ENCODE measurements around the gene RANBP10. TPM values are rescaled to one million over a fixed set of nuclear protein-coding genes. Genes with fewer than 3 reads are reported as not detected.

RANBP10 gene
- total RNA-seq, 2 experiments from 2014 or later, result 12.3 to 20.0 TPM

DNA sequence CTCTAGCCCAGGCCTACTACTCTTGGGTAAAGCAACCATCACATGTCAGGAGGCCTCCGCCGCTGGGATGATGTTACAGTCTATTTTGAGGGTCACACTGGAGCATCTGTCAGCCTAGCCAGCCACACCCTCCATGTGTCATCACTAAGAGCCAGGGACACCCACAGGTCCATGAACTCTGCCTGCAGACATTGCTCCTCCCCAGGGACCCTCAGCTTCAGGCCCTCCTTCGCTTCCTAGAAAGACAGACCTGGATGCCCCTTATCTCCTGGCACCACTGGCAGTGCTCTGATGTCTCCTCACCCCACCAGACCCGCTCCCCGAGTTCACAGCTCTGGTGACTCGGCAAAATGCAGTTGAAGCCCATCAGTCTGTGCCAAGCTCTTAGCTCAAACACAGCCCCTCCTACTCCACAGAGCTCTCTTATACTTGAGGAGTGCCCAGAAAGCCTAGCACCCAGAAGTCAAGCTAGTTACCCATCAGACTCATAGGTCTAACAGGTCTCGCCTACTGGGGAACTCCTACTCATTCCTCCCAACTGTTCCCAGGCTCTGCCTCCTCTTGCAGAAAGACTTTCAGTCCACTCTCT, 5.9 kb downstream of the RANBP10 start:
- H3K4me1 ChIP-seq (ENCODE audit: insufficient read depth, low read length, poor library complexity, severe bottlenecking), result peaks cover 54% of the 10 kb centered on the region
- TF ChIP-seq EZH2phosphoT487 (IDR thresholded peaks at IDR 0.05; ENCODE audit: borderline replicate concordance, low read depth, low read length), result no peak
- TF ChIP-seq, protein P1, sequence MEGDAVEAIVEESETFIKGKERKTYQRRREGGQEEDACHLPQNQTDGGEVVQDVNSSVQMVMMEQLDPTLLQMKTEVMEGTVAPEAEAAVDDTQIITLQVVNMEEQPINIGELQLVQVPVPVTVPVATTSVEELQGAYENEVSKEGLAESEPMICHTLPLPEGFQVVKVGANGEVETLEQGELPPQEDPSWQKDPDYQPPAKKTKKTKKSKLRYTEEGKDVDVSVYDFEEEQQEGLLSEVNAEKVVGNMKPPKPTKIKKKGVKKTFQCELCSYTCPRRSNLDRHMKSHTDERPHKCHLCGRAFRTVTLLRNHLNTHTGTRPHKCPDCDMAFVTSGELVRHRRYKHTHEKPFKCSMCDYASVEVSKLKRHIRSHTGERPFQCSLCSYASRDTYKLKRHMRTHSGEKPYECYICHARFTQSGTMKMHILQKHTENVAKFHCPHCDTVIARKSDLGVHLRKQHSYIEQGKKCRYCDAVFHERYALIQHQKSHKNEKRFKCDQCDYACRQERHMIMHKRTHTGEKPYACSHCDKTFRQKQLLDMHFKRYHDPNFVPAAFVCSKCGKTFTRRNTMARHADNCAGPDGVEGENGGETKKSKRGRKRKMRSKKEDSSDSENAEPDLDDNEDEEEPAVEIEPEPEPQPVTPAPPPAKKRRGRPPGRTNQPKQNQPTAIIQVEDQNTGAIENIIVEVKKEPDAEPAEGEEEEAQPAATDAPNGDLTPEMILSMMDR (conservative IDR thresholded peaks at IDR 0.05; ENCODE audit: low read length), result no peak
- POLR2A ChIA-PET, result interaction anchor here (2.4 kb wide), 2 partner anchors 20 to 82 kb away, joined by 8 to 10 read pairs; partner anchors contain the start of gene GFOD2
- peaks cover 52% of the 10 kb centered on the region for H3K79me2 ChIP-seq (ENCODE audit: insufficient read depth, low read depth, low read length)
- H4K20me1 ChIP-seq (ENCODE audit: insufficient read depth, low read length), result no peaks in the 10 kb centered on the region
- DNase-seq (ENCODE audit: low spot score), result no peak
- H3K27ac ChIP-seq (ENCODE audit: low read depth, low read length, poor library complexity, severe bottlenecking), result peak overlapping the region; percentile 76
- no peaks in the 10 kb centered on the region for H3K9me3 ChIP-seq (ENCODE audit: low read length)
- peaks cover 77% of the 10 kb centered on the region for H3K36me3 ChIP-seq (ENCODE audit: insufficient read depth, low read length)
- no peak overlapping the region for H2AFZ ChIP-seq (ENCODE audit: low read length)
- BruUV-seq (replicated peaks), result no TSS peak
- no peak overlapping the region for H3K4me2 ChIP-seq (ENCODE audit: low read length)
- CTCF ChIA-PET (ENCODE audit: unreplicated experiment), result no interaction called here
- no peaks in the 10 kb centered on the region for H3K9me2 ChIP-seq (ENCODE audit: insufficient read depth, low read length)
- no peak overlapping the region for H3K4me3 ChIP-seq (ENCODE audit: low read depth, low read length, poor library complexity, severe bottlenecking)
- intact Hi-C loops (cut with micrococcal nuclease; ENCODE audit: unreplicated experiment), result loop anchor here (10.0 kb wide), 1 partner anchor 256 kb away; no protein-coding TSS in a partner anchor

DNA sequence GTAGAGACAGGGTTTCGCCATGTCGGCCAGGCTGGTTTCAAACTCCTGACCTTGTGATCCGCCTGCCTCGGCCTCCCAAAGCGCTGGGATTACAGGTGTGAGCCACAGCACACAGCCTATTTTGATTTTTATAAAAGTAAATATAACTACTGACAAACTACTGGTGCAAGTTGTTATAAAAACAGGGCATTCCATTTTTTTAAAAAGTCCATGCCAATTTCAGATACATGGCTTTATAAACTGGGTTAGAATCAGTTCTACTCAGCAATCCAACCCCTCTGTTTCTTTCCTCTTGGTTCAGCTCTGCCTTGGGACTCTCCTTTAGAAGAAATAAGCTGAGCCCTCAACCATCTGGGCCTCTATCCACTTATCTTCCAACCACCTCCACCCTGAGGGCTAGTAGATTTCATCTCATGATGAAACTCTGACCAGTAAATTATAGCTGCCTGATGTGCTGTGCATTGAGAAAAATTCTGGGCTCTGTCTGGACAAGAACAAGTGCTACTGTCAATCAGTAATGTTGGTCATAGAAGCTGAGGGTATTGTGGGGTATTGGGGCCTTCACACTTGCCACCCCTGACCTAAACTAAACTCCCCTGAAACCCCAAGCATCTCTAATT, 10.2 kb downstream of the RANBP10 start:
- no peak overlapping the region for H3K27ac ChIP-seq (ENCODE audit: low read depth, low read length, poor library complexity, severe bottlenecking)
- no peaks in the 10 kb centered on the region for H3K9me3 ChIP-seq (ENCODE audit: low read length)
- no peak for TF ChIP-seq EZH2phosphoT487 (IDR thresholded peaks at IDR 0.05; ENCODE audit: borderline replicate concordance, low read depth, low read length)
- TF ChIP-seq, protein P1 (conservative IDR thresholded peaks at IDR 0.05; ENCODE audit: low read length), result no peak
- BruUV-seq (replicated peaks), result TSS peak; percentile 33
- peaks cover 4% of the 10 kb centered on the region; the same call in 1 of the 2 replicates for H4K20me1 ChIP-seq (ENCODE audit: insufficient read depth, low read length)
- POLR2A ChIA-PET, result interaction anchor here (0.7 kb wide), 1 partner anchor 28 kb away, joined by 4 read pairs; no protein-coding TSS in a partner anchor
- H2AFZ ChIP-seq (ENCODE audit: low read length), result no peak overlapping the region
- CTCF ChIA-PET (ENCODE audit: unreplicated experiment), result no interaction called here
- no peak overlapping the region for H3K4me3 ChIP-seq (ENCODE audit: low read depth, low read length, poor library complexity, severe bottlenecking)
- intact Hi-C loops (cut with micrococcal nuclease; ENCODE audit: unreplicated experiment), result no loop called here
- peaks cover 49% of the 10 kb centered on the region for H3K36me3 ChIP-seq (ENCODE audit: insufficient read depth, low read length)
- peaks cover 11% of the 10 kb centered on the region for H3K4me1 ChIP-seq (ENCODE audit: insufficient read depth, low read length, poor library complexity, severe bottlenecking)
- H3K9me2 ChIP-seq (ENCODE audit: insufficient read depth, low read length), result no peaks in the 10 kb centered on the region
- no peak for DNase-seq (ENCODE audit: low spot score)
- H3K79me2 ChIP-seq (ENCODE audit: insufficient read depth, low read depth, low read length), result peaks cover 16% of the 10 kb centered on the region
- no peak overlapping the region for H3K4me2 ChIP-seq (ENCODE audit: low read length)

DNA sequence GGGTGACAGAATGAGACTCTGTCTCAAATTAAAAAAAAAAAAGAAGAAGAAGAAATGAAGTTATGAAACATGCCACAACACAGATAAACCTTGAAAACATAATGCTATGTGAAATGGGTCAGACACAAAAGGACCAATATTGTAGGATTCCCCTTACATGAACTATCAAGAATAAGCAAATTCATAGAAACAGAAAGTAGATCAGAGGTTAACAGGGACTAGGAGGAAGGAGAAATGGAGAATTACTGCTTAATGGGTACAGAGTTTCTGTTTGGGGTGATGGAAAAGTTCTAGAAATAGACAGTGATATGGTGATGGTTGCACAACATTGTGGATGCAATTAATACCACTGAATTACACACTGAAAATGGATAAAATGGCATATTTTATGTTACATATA, 16.3 kb downstream of the RANBP10 start:
- Histone ChIP-seq H3K4me2 (ENCODE audit: low read length) (no peak overlapping the region), H3K79me2 (ENCODE audit: insufficient read depth, low read depth, low read length) (peaks cover 25% of the 10 kb centered on the region), H3K36me3 (ENCODE audit: insufficient read depth, low read length) (peaks cover 25% of the 10 kb centered on the region), H3K9me2 (ENCODE audit: insufficient read depth, low read length) (no peaks in the 10 kb centered on the region), H4K20me1 (ENCODE audit: insufficient read depth, low read length) (peaks cover 4% of the 10 kb centered on the region; the same call in 1 of the 2 replicates), H3K4me3 (ENCODE audit: low read depth, low read length, poor library complexity, severe bottlenecking) (no peak overlapping the region), H3K4me1 (ENCODE audit: insufficient read depth, low read length, poor library complexity, severe bottlenecking) (peaks cover 16% of the 10 kb centered on the region), H3K27ac (ENCODE audit: low read depth, low read length, poor library complexity, severe bottlenecking) (no peak overlapping the region), H3K9me3 (ENCODE audit: low read length) (no peaks in the 10 kb centered on the region), H2AFZ (ENCODE audit: low read length) (no peak overlapping the region)
- ChIA-PET CTCF (ENCODE audit: unreplicated experiment) (interaction anchor here (0.6 kb wide), 1 partner anchor 818 kb away, joined by 3 read pairs; no protein-coding TSS in a partner anchor), POLR2A (no interaction called here)
- TF ChIP-seq EZH2phosphoT487 (IDR thresholded peaks at IDR 0.05; ENCODE audit: borderline replicate concordance, low read depth, low read length), result no peak
- TF ChIP-seq, protein P1 (conservative IDR thresholded peaks at IDR 0.05; ENCODE audit: low read length), result no peak
- intact Hi-C loops (cut with micrococcal nuclease; ENCODE audit: unreplicated experiment), result no loop called here
- BruUV-seq (replicated peaks), result no TSS peak
- no peak for DNase-seq (ENCODE audit: low spot score)
